Effector memory CD8-positive, alpha-beta T cell (primary cell): ENCODE measurements around the gene MOCOS.

ENCODE experiments used
- ATAC-seq: fragments of 150-1000 bp; cut with Tn5 transposase; replicated peaks from 2 replicates; pipeline ENCODE4 v1.10.0; 2021; ENCODE audit warnings: mild to moderate bottlenecking, moderate library complexity
- DNase-seq, 3 experiments: peaks; one replicate each; pipeline ENCODE4 v3.0.0; 2021
- H3K27ac Mint-ChIP-seq, 2 donors: one replicate each; pipeline ENCODE4 v1.8.0; 2022; ENCODE audit warnings: mild to moderate bottlenecking in 2 of 2, mixed read lengths in 2 of 2, moderate library complexity in 2 of 2
- H3K27me3 Mint-ChIP-seq, 2 donors: one replicate each; pipeline ENCODE4 v1.8.0; 2022; ENCODE audit warnings: mixed read lengths in 2 of 2
- H3K36me3 Mint-ChIP-seq: one replicate; pipeline ENCODE4 v1.8.0; 2022; ENCODE audit warnings: mild to moderate bottlenecking, moderate library complexity, mixed read lengths; ENCODE audit not compliant: insufficient read depth
- H3K4me1 Mint-ChIP-seq, 2 donors: one replicate each; pipeline ENCODE4 v1.8.0; 2022; ENCODE audit warnings: low read depth in 2 of 2, mixed read lengths in 2 of 2
- H3K4me3 Mint-ChIP-seq, 2 donors: one replicate each; pipeline ENCODE4 v1.8.0; 2022; ENCODE audit warnings: mild to moderate bottlenecking in 2 of 2, mixed read lengths in 2 of 2, moderate library complexity in 2 of 2
- H3K9me3 Mint-ChIP-seq, 2 donors: one replicate each; pipeline ENCODE4 v1.8.0; 2022; ENCODE audit warnings: mixed read lengths in 2 of 2

The MOCOS gene

GRCh38 chr18:36241831-36242230, 54.5 kb downstream of the MOCOS start:
- no peak overlapping the region for H3K4me3 Mint-ChIP-seq
- no peaks in the 10 kb centered on the region for H3K4me1 Mint-ChIP-seq
- DNase-seq = no peak
- H3K27me3 Mint-ChIP-seq = peaks cover 46% of the 10 kb centered on the region in 2 donors
- no peak overlapping the region for H3K27ac Mint-ChIP-seq
- H3K36me3 Mint-ChIP-seq = no peaks in the 10 kb centered on the region
- no peak for ATAC-seq
- peaks cover 0 to 2% of the 10 kb centered on the region in 2 donors for H3K9me3 Mint-ChIP-seq

- Mint-ChIP-seq H3K27me3 (peaks cover 66 to 70% of the 10 kb centered on the region in 2 donors), H3K4me3 (no peak overlapping the region), H3K27ac (no peak overlapping the region), H3K4me1 (peaks cover 0 to 1% of the 10 kb centered on the region in 2 donors), H3K36me3 (no peaks in the 10 kb centered on the region), H3K9me3 (peaks cover 0 to 2% of the 10 kb centered on the region in 2 donors)
- no peak for ATAC-seq
- no peak for DNase-seq
These were observed 59.7 kb downstream of the MOCOS start for GRCh38 chr18:36247036-36247435.

GRCh38 chr18:36249392-36249791, 62.1 kb downstream of the MOCOS start:
- no peak overlapping the region for H3K4me3 Mint-ChIP-seq
- DNase-seq = no peak
- no peak overlapping the region for H3K27ac Mint-ChIP-seq
- H3K4me1 Mint-ChIP-seq = peaks cover 0 to 1% of the 10 kb centered on the region in 2 donors
- peaks cover 0 to 2% of the 10 kb centered on the region in 2 donors for H3K9me3 Mint-ChIP-seq
- no peaks in the 10 kb centered on the region for H3K36me3 Mint-ChIP-seq
- H3K27me3 Mint-ChIP-seq = peaks cover 62 to 64% of the 10 kb centered on the region in 2 donors
- no peak for ATAC-seq

GRCh38 chr18:36250827-36251226, 63.5 kb downstream of the MOCOS start:
- no peak for ATAC-seq
- peaks cover 56 to 61% of the 10 kb centered on the region in 2 donors for H3K27me3 Mint-ChIP-seq
- H3K36me3 Mint-ChIP-seq = no peaks in the 10 kb centered on the region
- H3K27ac Mint-ChIP-seq = no peak overlapping the region
- peaks cover 0 to 1% of the 10 kb centered on the region in 2 donors for H3K4me1 Mint-ChIP-seq
- no peak overlapping the region for H3K4me3 Mint-ChIP-seq
- no peak for DNase-seq
- H3K9me3 Mint-ChIP-seq = peaks cover 0 to 2% of the 10 kb centered on the region in 2 donors

- Mint-ChIP-seq H3K9me3 (no peaks in the 10 kb centered on the region), H3K4me3 (no peak overlapping the region), H3K36me3 (no peaks in the 10 kb centered on the region), H3K27me3 (peaks cover 20 to 43% of the 10 kb centered on the region in 2 donors), H3K27ac (no peak overlapping the region), H3K4me1 (no peaks in the 10 kb centered on the region)
- ATAC-seq = no peak
- no peak for DNase-seq
These were observed 67.9 kb downstream of the MOCOS start for GRCh38 chr18:36255072-36255698.

GRCh38 chr18:36256094-36256493, 68.8 kb downstream of the MOCOS start:
- H3K27me3 Mint-ChIP-seq = peaks cover 20 to 48% of the 10 kb centered on the region in 2 donors
- ATAC-seq = no peak

GRCh38 chr18:36262971-36263370, 75.7 kb downstream of the MOCOS start:
- no peaks in the 10 kb centered on the region for H3K36me3 Mint-ChIP-seq
- no peaks in the 10 kb centered on the region for H3K9me3 Mint-ChIP-seq
- no peak overlapping the region for H3K27ac Mint-ChIP-seq
- no peaks in the 10 kb centered on the region for H3K4me1 Mint-ChIP-seq
- DNase-seq (no peak), ATAC-seq (no peak)
- H3K27me3 Mint-ChIP-seq = peaks cover 10 to 21% of the 10 kb centered on the region in 2 donors
- no peak overlapping the region for H3K4me3 Mint-ChIP-seq

More at GRCh38 chr18:36256094-36256493, 68.8 kb downstream of the MOCOS start:
- DNase-seq = no peak
- no peaks in the 10 kb centered on the region for H3K9me3 Mint-ChIP-seq
- no peaks in the 10 kb centered on the region for H3K4me1 Mint-ChIP-seq
- H3K36me3 Mint-ChIP-seq = no peaks in the 10 kb centered on the region
- H3K4me3 Mint-ChIP-seq = no peak overlapping the region
- H3K27ac Mint-ChIP-seq = no peak overlapping the region

- Mint-ChIP-seq H3K27ac (no peak overlapping the region), H3K27me3 (peaks cover 12% of the 10 kb centered on the region in 2 donors), H3K4me3 (no peak overlapping the region), H3K9me3 (no peaks in the 10 kb centered on the region), H3K36me3 (no peaks in the 10 kb centered on the region), H3K4me1 (no peaks in the 10 kb centered on the region)
- no peak for DNase-seq
- no peak for ATAC-seq
These were observed 77.0 kb downstream of the MOCOS start for GRCh38 chr18:36264283-36264682.

GRCh38 chr18:36265015-36265414, 77.7 kb downstream of the MOCOS start:
- Mint-ChIP-seq H3K4me3 (no peak overlapping the region), H3K4me1 (no peaks in the 10 kb centered on the region), H3K27me3 (peaks cover 12 to 20% of the 10 kb centered on the region in 2 donors), H3K27ac (no peak overlapping the region), H3K36me3 (no peaks in the 10 kb centered on the region), H3K9me3 (no peaks in the 10 kb centered on the region)
- DNase-seq (no peak), ATAC-seq (no peak)

- no peak overlapping the region for H3K4me3 Mint-ChIP-seq
- ATAC-seq (no peak), DNase-seq (no peak)
- H3K9me3 Mint-ChIP-seq = no peaks in the 10 kb centered on the region
- H3K27me3 Mint-ChIP-seq = peaks cover 11 to 28% of the 10 kb centered on the region in 2 donors
- H3K36me3 Mint-ChIP-seq = no peaks in the 10 kb centered on the region
- no peaks in the 10 kb centered on the region for H3K4me1 Mint-ChIP-seq
- no peak overlapping the region for H3K27ac Mint-ChIP-seq
These were observed 81.9 kb downstream of the MOCOS start for GRCh38 chr18:36269157-36269556.

GRCh38 chr18:36271153-36271552, 83.9 kb downstream of the MOCOS start:
- DNase-seq (no peak), ATAC-seq (no peak)
- Mint-ChIP-seq H3K4me3 (no peak overlapping the region), H3K9me3 (no peaks in the 10 kb centered on the region), H3K4me1 (no peaks in the 10 kb centered on the region), H3K36me3 (no peaks in the 10 kb centered on the region), H3K27me3 (peaks cover 21 to 37% of the 10 kb centered on the region in 2 donors), H3K27ac (no peak overlapping the region)

GRCh38 chr18:36273347-36273746, 86.0 kb downstream of the MOCOS start:
- H3K36me3 Mint-ChIP-seq = no peaks in the 10 kb centered on the region
- ATAC-seq = no peak

GRCh38 chr18:36274083-36274715, 86.9 kb downstream of the MOCOS start:
- H3K36me3 Mint-ChIP-seq = no peaks in the 10 kb centered on the region
- no peaks in the 10 kb centered on the region for H3K4me1 Mint-ChIP-seq
- H3K27ac Mint-ChIP-seq = no peak overlapping the region
- peaks cover 42 to 43% of the 10 kb centered on the region in 2 donors for H3K27me3 Mint-ChIP-seq
- no peak overlapping the region for H3K4me3 Mint-ChIP-seq
- H3K9me3 Mint-ChIP-seq = no peaks in the 10 kb centered on the region
- ATAC-seq (no peak), DNase-seq (no peak)

More at GRCh38 chr18:36273347-36273746, 86.0 kb downstream of the MOCOS start:
- H3K4me1 Mint-ChIP-seq = no peaks in the 10 kb centered on the region
- no peak overlapping the region for H3K4me3 Mint-ChIP-seq
- H3K27me3 Mint-ChIP-seq = peaks cover 37 to 38% of the 10 kb centered on the region in 2 donors
- no peaks in the 10 kb centered on the region for H3K9me3 Mint-ChIP-seq
- DNase-seq = no peak
- no peak overlapping the region for H3K27ac Mint-ChIP-seq

- Mint-ChIP-seq H3K27ac (no peak overlapping the region), H3K27me3 (peaks cover 46 to 55% of the 10 kb centered on the region in 2 donors)
- no peak for DNase-seq
These were observed 88.3 kb downstream of the MOCOS start for GRCh38 chr18:36275561-36275960.

More at GRCh38 chr18:36275561-36275960, 88.3 kb downstream of the MOCOS start:
- H3K4me3 Mint-ChIP-seq = no peak overlapping the region
- no peaks in the 10 kb centered on the region for H3K9me3 Mint-ChIP-seq
- no peaks in the 10 kb centered on the region for H3K36me3 Mint-ChIP-seq
- ATAC-seq = no peak
- H3K4me1 Mint-ChIP-seq = no peaks in the 10 kb centered on the region
